HCT116 (cell line): Measurements from ENCODE around the gene MUC20.

Source experiments
- EZH2 ChIP-seq: fragments of 200-600 bp; sonication (generic); IDR thresholded peaks from 2 replicates; pipeline ENCODE4 v1.6.1; 2017; ENCODE audit warnings: antibody characterized with exemption, mixed run types
- POLR2AphosphoS5 ChIP-seq: IDR thresholded peaks from 2 replicates; pipeline ENCODE4 v1.6.1; 2011; ENCODE audit warnings: mild to moderate bottlenecking, low read depth, low read length, moderate library complexity

DNA sequence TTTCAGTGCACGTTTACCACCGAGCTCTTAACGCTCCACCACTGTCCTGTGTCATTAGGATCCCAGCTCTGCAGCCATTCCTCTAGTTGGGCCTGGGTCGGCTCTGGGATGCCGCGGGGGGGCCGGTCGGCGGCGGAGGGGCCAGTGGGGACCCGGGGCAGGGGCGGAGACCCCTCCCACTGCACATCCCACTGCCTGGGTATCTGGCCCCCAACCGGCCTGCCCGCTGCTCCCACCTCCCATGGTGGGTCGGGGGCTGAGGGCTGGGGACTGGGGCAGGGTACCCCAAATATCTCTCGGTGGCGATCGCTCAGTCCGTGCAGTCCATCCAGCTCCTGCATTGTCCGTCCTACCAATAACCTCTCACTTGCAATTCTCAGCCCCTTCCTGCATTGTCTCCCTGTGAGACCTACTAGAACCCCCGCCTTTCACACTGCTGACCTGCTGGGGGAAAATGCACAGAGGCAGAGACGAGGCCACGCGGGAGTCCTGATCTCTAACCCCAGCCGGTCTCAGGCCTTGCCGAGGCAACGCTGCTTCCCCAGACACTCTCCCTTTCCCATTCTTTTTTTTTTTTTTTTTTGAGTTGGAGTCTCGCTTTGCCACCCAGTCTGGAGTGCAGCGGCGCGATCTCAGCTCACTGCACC, 24.0 kb upstream of the MUC20 start:
- TF ChIP-seq EZH2: no peak
- no peak for TF ChIP-seq POLR2AphosphoS5
